Posterior vena cava (tissue), 2 donors: ENCODE results near the gene OR2T8. TPM values are rescaled to one million over a fixed set of nuclear protein-coding genes. Genes with fewer than 3 reads are reported as not detected.

Source experiments
- DNase-seq: peaks from one replicate; pipeline ENCODE4 v3.0.0-alpha.2; 2020; ENCODE audit warnings: low spot score
- intact Hi-C, 2 donors: fragments of 100-400 bp; cut with DNase I; formaldehyde crosslinking; loops; one replicate each; pipeline versions ENCODE4 v1.14.1 to v1.14.2; 2022 to 2023
- total RNA-seq, 2 donors: library from RNA; stranded (reverse); fragmentation: NEBNext Ultra II Directional; extraction: Animal tissue kit (Norgen Biotek cat#: 25700); gene quantifications; one replicate each; pipeline ENCODE4 v1.2.1, GENCODE V29; 2021
- donor health status: DM: yes; HTN: yes; CAD: no.
- donor health status: DM: yes; HTN: yes; CAD: no.

The OR2T8 gene
- total RNA-seq, 2 donors from 2014 or later, result not detected

GRCh38 chr1:247948558-247948957 is 28.5 kb downstream of the OR2T8 start, which contains the start of gene OR2L8:
Gene OR2L8 (plus strand): TSS chr1:247948858. CDS start chr1:247948858, 0 bp downstream.
- intact Hi-C loops, result loop anchor here in 1 of 2 donors (10.0 kb wide), 1 partner anchor 594 kb away; no protein-coding TSS in a partner anchor
- no peak for DNase-seq

GRCh38 chr1:247953408-247953807 is 33.4 kb downstream of the OR2T8 start:
- DNase-seq, result no peak
- intact Hi-C loops, result no loop called here

GRCh38 chr1:247961791-247962190 is 41.7 kb downstream of the OR2T8 start:
- intact Hi-C loops, result no loop called here
- DNase-seq, result no peak

GRCh38 chr1:247962911-247963588 is 43.0 kb downstream of the OR2T8 start:
- DNase-seq, result no peak
- intact Hi-C loops, result no loop called here

GRCh38 chr1:247964933-247965332 is 44.9 kb downstream of the OR2T8 start, which contains the start of gene OR2AK2:
Gene OR2AK2 (plus strand): TSS chr1:247965233. CDS start chr1:247965377, 144 bp downstream.
- intact Hi-C loops, result no loop called here
- DNase-seq, result no peak

GRCh38 chr1:247966532-247967204 is 46.6 kb downstream of the OR2T8 start:
- DNase-seq, result no peak
- intact Hi-C loops, result no loop called here

Other genes with a start within 250 kb of the OR2T8 start
- gene OR13G1, start 240.5 kb upstream of the OR2T8 start, total RNA-seq, result not detected
- not detected for gene OR6F1, start 203.6 kb upstream of the OR2T8 start, total RNA-seq
- gene OR14K1, start 181.6 kb upstream of the OR2T8 start, total RNA-seq, result not detected
- not detected for gene OR14A2, start 172.1 kb upstream of the OR2T8 start, total RNA-seq
- gene OR1C1, start 159.7 kb upstream of the OR2T8 start, total RNA-seq, result not detected
- gene OR14A16, start 96.1 kb upstream of the OR2T8 start, total RNA-seq, result not detected
- gene OR11L1, start 78.4 kb upstream of the OR2T8 start, total RNA-seq, result not detected
- gene TRIM58, start 63.1 kb upstream of the OR2T8 start, total RNA-seq, result 1 to 10 TPM; 1.4 to 4.1 TPM
- gene OR2W3, start 24.7 kb upstream of the OR2T8 start, total RNA-seq, result 1 to 10 TPM in 1 of 2 donors, under 1 TPM in 1; 0.33 to 1.9 TPM
- gene OR2AJ1, start 4.6 kb downstream of the OR2T8 start, total RNA-seq, result not detected
- not detected for gene OR2L8, start 28.6 kb downstream of the OR2T8 start, total RNA-seq
- gene OR2AK2, start 45.0 kb downstream of the OR2T8 start, total RNA-seq, result not detected
- not detected for gene OR2L5, start 93.4 kb downstream of the OR2T8 start, total RNA-seq
- gene OR2L2, start 109.8 kb downstream of the OR2T8 start, total RNA-seq, result under 1 TPM; 0.09 to 0.10 TPM
- gene OR2L3, start 126.6 kb downstream of the OR2T8 start, total RNA-seq, result not detected
- not detected for gene OR2L13, start 174.9 kb downstream of the OR2T8 start, total RNA-seq
- gene OR2M5, start 224.9 kb downstream of the OR2T8 start, total RNA-seq, result not detected